Activated gamma-delta T cell (primary cell): ENCODE measurements around the gene DZIP1.

Experiments
- DNase-seq: peaks from one replicate; lab custom pipeline; 2025; lab: John Stamatoyannopoulos, UW

DZIP1 gene

DNA sequence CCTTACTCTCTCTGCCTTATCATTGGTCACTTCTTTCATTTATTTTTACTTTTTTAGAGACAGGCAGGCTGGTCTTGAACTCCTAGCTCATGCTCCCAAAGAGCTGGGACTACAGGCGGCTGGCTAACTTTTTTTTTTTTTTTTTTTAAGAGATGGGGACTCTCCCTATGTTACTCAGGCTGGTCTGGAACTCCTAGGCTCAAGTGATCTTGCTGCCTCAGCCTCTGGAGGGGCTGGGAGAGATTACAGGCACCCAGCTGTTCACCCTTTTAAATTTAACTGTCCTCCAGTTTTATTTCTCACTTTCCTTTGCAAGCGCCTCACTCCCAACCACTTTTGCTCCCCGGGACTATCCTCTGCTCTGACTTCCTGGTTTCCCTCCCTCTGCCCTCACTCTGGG, 97.6 kb downstream of the DZIP1 start:
- DNase-seq = no peak

- DNase-seq = no peak
Measured at GRCh38 chr13:95544293-95544692, 100.2 kb downstream of the DZIP1 start.

DNA sequence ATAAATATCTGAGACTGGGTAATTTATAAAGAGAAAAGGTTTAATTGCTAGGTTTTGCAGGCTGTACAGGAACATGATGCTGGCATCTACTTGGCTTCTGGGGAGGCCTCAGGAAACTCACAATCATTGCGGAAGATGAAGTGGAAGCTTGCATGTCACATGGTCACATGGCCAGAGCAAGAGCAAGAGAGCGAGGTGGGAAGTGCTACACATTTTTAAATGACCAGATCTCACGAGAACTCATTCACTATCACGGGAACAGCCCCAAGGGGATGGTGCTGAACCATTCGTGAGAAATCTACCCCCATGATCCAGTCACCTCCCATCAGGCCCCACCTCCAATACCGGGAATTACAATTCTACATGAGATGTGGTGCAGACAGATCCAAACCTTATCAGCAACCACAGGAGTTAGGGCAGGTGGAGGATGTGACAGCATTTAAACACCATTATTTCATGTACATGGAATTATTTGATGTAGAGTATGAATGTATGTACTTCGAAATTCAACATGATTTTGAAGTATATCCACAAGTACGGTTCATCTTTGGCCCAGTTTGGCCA, 102.5 kb downstream of the DZIP1 start:
- no peak for DNase-seq

GRCh38 chr13:95541308-95541707, 103.2 kb downstream of the DZIP1 start:
- DNase-seq = no peak

- DNase-seq = no peak
Measured at GRCh38 chr13:95540888-95541287, 103.6 kb downstream of the DZIP1 start.

DNA sequence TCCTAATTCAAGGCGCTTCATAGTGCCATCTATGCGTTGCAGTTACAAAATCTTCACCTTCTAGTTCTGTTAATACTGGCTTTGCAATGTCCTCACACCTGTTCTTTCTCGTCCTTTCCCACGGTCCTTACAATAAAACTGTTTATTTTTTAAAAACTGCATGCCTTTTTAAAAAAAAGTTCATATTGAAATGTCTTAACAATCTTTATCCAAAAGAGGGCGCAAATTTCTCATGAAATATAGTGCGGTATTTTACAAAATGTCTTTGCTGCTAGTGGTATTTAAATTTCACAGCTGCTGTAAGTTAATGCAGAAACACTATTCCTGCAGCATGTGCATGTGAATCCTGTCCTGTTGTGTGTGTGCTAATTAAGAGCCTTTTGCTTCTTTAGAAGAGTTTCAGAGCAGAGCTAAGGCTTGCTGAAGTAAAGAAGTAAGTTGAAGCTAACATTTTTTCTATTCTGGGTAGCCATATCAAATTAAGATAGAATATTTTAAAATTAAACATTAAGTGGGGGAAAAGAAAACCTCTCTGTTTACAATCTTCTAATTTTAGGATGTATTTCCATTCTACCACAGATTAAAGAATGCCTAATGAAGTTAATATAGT, 107.8 kb downstream of the DZIP1 start:
- no peak for DNase-seq

DNA sequence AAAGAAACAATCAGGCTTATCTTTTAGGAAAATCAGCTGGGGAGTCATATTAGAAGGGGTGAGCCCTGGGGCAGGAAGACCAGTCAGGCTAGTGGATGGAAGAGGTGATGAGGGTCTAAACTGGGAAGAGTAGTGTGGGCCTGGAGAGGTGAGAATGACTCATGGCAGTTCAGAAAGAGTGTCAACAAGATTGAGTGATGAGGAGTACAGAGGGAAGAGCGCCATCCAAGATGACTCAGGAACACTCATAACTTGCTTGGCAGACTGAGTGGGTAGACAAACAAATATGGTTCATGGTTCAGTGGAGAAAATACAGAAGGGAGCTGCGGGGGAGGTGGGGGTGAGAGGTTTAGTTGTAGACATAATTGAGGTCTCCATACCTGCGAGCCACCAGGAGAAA, 109.3 kb downstream of the DZIP1 start:
- DNase-seq = no peak

DNA sequence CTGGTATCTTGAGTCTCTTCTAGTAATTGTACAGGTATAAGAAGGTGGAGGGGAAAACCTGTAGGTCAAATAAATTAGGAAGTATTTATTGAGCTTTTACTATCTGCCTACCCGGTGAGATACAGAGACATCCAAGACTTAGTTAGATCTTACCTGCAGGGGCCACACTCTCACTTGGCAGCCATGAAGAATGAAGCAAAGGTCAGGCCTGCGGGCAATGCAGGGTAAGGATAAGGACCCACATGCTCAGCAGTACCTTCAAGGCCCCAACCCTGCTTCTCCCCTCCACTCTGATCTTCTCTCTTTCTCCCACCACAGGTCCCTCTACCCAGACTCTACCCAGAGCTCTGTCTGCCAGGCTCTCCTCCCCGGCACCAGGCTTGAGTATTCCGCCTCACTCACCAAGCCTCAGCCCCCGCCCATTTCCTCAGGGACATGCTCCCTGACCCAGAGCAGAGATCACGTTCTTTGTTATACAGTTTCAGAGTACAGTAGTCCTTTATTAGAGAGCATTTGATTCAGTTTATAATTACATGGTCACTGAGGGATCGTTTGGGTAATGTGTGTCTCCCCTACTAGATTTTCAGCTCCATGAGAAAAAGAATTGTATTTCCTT, 110.9 kb downstream of the DZIP1 start:
- no peak for DNase-seq

GRCh38 chr13:95530178-95530577, 114.3 kb downstream of the DZIP1 start:
- DNase-seq = no peak
